SIG-M5 treated with dmso at 0.1 percent for 504 hours (cell line): ENCODE measurements around the gene ALPG.
A peak's percentile ranks its signal among the peaks of the same experiment; 100 is the strongest.
"Not testable (repeated sequence)": the region's sequence is repeated elsewhere in the genome, so short reads cannot be mapped to it uniquely, and the experiment has no call there.

Experiments used
- DNase-seq: peaks from one replicate; lab custom pipeline; 2025; ENCODE audit not compliant: unreplicated experiment; lab: John Stamatoyannopoulos, UW

The ALPG gene

GRCh38 chr2:232418466-232419244 lies 12.0 kb downstream of the ALPG start:
- peak; percentile 60 for DNase-seq

GRCh38 chr2:232419245-232420072 lies 12.8 kb downstream of the ALPG start:
- DNase-seq: no peak

DNA sequence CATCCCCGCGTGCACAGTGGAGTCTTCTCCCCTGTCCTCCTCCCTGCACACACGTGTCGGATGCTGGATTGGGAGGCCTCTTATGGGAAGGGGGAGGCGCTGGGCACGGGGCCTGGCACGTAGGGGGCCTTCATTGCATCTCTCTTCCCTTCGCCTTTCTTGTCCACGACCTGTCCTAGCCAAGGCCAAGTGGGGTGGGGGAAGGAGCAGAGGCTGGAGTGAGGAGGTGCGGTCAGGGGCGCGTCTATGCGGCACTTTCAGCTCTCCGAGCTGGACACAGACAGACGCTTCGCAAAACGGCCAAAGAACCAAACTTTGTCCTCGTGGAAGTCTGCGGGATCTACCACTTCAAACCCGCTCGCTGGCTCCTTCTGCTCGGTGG lies 13.4 kb downstream of the ALPG start:
- no peak for DNase-seq

GRCh38 chr2:232420463-232421188 lies 14.0 kb downstream of the ALPG start:
- DNase-seq: no peak

DNA sequence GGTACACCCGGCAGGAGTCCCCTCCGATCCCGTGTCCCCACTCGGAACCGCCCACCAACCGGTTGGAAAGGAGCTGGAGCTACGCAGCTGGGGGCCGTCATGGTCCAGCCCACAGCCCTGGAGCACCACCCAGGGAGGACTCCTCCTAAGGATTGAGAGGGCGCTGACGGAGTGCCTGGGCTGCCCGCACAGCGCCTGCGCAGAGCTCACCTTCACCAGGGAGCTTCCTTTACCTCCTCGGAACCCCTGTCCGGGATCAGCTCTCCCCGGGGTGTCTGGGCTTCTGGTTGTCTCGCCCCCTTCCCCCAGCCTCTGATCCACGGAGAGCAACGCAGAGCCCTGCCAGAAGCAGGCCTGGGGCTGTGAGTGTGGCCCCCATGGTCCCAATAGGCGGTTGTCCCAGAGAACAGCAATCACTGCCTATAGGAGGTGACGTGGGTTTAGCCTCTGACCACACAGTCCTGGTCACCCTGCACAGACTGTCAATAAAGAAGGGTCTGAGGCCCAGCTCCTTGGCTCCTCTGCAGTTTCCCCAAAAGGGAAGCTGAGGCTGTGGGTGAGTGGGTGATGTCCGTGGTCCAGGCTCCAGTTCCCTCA lies 14.6 kb downstream of the ALPG start:
- no peak for DNase-seq

- DNase-seq: no peak
These were observed 15.4 kb downstream of the ALPG start for GRCh38 chr2:232422051-232422450.

- DNase-seq: not testable (repeated sequence)
These were observed 16.4 kb downstream of the ALPG start for GRCh38 chr2:232422996-232423395.

GRCh38 chr2:232423407-232423806 lies 16.8 kb downstream of the ALPG start:
- not testable (repeated sequence) for DNase-seq

DNA sequence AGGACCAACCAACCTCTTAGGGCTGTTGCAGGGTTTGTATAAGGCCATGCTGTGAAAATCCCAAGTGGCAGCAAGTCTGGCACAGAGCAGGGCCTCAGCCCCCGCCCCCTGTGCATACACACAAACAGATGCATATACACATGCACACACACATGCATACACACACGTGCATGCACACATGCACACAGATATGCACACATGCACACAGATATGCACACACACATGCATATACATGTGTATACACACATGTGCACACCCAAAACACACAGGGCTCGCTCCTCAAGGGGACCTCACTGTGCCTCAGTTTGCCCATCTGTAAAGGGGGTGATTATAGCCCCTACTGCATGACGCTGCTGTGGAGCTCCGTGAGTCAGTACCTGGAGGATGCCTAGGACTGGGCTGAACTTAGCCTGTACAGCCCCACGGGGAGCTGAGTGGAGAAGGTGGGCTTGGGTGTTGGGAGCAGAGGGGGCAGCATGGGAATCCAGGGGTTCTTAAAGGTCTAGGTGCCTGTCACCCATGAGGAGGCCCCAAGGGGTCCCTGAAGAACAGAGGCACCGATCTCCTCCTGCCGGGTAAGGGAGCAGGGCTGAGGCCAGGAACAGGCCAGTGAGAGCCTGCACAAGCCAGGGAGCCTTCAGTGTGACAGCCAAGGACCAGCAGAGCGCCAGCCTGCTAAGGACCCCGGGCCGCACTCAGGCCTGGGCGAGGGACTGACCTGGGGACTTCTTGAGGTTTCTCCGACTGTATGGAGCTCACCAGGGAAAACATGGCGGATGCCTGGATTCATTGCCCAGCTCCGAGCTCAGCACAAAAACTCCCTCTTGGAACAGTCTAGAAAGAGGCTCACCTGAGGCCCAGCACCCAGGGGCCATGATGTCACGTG lies 25.3 kb downstream of the ALPG start:
- no peak for DNase-seq

DNA sequence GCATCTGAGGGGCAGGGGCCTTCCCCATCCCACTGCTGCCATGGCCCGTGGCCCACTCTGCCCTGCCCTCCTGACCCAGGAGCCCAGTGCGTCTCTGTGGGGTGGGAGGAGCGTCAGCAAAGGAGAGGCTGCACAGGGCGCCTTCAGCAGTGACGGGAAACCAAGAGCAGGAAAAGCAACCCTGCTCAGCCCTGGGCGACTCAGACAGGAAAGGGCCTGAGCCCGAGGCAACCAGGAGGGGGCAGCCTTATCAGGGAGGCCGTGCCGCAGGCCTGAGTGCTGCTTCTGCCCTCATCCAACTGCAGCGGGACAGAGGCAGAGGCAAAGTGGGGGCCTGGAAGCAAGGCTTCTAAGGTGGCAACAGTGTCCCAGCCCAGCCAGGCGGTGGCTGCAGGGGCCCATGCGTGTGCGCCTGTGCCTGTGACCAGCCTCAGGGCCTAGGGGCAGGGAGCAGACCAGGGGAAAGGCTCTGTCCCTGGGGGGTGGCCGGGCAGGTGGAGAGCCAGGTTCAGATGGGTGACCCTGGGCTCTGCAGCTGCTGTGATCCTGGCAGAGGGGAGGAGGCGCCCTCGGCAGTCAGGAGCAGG lies 26.0 kb downstream of the ALPG start:
- DNase-seq: no peak

DNA sequence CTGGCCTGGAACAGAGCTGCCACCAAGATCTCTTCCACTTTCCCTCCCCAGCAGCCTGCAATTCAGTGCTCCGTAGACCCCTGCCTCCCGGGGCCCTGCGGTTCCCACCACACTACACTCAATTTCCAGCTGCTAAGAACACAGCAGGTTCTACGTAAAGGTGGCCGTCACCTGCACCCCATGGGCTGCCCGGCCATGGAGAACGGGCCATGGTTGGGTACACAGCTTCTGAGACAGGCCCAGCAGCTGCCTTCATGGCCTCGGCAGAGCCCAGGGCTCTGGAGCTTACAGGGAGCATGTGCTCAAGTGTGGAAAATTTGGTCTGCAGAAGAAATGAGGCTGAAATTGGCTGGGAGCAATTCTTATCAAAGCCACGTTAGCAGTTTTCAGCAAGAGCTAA lies 27.0 kb downstream of the ALPG start:
- not testable (repeated sequence) for DNase-seq

GRCh38 chr2:232434091-232434490 lies 27.4 kb downstream of the ALPG start:
- no peak for DNase-seq

DNA sequence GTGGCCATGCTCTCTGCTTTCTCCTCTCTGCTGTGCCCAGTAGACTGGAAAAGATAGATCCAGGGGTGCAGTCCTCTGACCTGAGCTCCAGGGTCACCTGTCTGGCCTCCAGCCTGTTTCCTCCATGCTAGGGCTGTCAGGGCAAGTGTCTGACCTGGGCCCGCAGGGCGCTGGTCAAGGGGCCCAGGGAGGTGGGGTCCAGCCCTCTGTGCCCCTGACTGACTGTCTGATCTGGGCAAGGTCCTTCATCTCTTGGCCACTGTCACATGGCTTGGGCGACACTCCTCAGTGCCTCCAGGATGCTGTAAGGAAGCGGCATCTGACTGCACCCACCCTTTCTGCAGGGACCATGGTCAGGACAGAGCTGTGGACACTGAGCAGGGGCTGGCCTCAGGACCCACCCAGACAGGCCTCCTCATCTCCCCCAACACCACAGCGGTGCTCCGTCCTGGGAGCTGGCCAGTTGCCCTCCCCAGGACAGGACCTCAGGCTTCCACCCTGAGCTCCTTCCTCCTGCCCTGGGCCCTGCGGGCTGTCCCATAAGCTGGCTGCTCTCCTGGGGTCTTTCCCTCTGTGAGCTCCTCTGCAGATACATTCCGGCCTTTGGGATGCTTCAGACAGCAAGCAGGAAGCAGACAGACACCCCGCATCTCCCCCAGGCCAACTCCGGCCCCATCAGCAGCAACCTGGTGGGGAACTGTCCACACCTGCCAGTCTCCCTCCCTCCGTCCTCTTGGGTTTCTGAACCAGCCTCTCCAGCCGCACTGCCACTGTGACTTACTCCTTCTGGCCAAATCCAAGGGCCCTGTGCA lies 28.1 kb downstream of the ALPG start:
- no peak for DNase-seq

DNA sequence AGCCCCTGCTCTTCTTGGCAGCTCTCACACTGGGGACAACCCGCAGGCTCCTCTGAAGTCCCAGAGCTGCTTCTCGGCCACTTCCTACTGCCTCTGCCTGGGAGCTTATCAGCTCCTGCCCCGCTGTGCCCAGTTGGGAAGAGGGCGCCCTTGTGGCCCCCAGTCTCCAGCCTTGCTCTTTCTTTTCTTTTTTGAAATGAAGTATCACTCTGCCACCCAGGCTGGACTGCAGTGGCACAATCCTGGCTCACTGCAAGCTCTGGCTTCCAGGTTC lies 28.7 kb downstream of the ALPG start:
- DNase-seq: no peak

DNA sequence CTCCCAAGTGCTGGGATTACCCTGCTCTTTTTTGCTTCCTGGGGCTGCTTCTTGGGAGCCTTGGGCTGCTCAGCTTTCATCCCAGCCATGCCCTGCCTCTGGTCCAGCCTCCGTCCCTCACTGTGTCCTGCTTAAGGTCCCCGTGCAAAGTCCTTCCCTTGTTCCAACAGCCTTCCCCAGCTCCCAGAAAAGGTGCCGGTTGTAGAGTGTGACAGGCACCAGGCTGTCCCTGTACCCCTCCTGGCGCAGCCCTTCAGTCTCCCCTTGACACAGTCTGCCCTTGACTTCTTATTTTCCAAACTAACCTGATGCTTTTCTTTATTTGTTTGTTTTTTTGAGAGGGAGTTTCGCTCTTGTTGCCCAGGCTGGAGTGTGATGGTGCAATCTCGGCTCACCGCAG lies 29.2 kb downstream of the ALPG start:
- no peak for DNase-seq

- DNase-seq: no peak
These were observed 29.9 kb downstream of the ALPG start for GRCh38 chr2:232436381-232437194.

- DNase-seq: no peak
These were observed 30.5 kb downstream of the ALPG start for GRCh38 chr2:232437195-232437571.

- no peak for DNase-seq
These were observed 31.4 kb downstream of the ALPG start for GRCh38 chr2:232438091-232438490.
